AG09319 (cell line): ENCODE measurements around the gene RTBDN.

Experiments
- DNase-seq: peaks from one replicate; pipeline ENCODE4 v3.0.0-alpha.2; 2010; ENCODE audit warnings: low read depth; ENCODE audit errors: extremely low read depth
- TF ChIP-seq, protein P1 (sequence below): IDR thresholded peaks from 2 replicates; pipeline ENCODE4 v1.5.1; 2011; ENCODE audit warnings: low read depth, mild to moderate bottlenecking, inconsistent platforms, low read length, moderate library complexity

Gene RTBDN

DNA sequence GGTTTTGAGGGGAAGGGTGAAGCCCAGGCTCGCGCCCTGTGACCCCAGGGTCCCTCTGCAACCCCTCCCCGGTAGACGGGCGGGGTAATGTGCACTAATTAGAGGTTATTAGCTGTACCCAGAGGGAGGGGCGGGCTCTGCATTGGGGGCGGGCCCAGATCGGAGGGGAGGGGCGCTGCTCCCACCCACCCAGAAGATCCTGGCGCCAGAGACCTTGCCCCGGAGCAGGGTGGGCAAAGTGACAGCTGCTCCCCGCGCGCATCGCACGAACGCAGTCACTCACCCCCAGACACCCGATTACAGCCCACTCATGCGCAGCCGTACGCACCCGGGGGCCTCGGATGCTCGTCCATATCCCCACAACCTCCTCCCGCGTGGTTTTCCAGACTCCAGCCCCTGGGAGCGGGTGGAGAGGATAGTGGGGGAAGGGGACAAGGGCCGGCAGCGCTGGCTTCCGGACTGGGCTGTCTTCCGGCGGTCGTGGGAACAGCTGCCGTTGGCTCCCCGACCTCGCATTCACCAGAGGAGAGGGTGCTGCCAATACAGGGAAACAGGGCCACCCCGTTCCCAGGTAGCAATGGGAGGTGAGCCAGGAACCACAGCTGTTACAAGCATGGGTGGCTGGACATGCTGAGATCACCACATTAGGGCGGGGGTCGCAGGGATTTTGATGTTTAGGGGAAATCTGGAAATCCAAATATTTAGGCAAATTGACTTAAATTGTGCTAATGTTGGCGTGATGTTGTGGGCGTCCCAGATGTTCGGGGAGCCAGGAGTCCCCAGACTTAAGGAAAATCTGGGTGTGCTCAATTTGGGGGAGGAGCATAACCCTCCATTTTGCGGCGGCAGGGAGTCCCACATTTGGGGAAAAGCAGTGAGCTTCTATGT, 56.1 kb downstream of the RTBDN start:
- peak; percentile 39 for DNase-seq
- TF ChIP-seq, protein P1, sequence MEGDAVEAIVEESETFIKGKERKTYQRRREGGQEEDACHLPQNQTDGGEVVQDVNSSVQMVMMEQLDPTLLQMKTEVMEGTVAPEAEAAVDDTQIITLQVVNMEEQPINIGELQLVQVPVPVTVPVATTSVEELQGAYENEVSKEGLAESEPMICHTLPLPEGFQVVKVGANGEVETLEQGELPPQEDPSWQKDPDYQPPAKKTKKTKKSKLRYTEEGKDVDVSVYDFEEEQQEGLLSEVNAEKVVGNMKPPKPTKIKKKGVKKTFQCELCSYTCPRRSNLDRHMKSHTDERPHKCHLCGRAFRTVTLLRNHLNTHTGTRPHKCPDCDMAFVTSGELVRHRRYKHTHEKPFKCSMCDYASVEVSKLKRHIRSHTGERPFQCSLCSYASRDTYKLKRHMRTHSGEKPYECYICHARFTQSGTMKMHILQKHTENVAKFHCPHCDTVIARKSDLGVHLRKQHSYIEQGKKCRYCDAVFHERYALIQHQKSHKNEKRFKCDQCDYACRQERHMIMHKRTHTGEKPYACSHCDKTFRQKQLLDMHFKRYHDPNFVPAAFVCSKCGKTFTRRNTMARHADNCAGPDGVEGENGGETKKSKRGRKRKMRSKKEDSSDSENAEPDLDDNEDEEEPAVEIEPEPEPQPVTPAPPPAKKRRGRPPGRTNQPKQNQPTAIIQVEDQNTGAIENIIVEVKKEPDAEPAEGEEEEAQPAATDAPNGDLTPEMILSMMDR: no peak

DNA sequence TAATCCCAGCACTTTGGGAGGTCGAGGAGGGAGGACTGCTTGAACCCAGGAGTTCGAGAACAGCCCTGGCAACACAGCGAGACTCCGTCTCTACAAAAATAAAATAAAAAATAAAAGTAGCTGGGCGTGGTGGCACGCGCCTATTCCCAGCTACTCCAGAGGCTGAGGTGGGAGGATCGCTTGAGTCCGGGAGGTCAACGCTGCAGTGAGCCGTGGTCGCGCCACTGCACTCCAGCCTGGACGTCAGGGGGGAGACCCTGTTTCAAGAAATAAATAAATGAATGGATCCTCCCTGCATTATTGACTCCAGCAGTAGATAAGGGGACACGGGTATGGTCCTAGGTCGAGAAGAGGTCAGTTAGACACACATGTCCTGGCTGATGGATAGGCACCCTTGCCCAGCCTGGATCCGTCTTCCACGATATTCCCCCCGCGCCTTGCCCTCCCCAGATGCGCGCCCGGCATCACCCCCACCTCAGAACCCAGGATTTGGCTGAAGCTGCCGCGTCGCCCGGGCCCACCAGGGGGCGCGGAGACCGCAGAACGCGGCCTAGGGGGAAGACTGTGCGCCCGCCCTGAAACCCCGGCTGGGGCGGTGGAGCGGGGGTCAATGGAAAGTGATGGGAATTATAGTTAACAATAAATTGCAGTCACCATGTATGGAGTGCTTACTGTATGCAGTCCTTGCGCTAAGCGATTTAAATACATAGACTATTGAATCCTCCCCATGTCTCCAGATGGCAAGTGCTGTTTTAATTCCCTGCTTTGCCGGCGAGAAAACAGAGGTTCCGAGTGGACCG, 57.0 kb downstream of the RTBDN start:
- TF ChIP-seq, protein P1: peak; percentile 94
- DNase-seq: no peak
